ENCODE results near the gene ABCB9.

The ABCB9 gene

DNA sequence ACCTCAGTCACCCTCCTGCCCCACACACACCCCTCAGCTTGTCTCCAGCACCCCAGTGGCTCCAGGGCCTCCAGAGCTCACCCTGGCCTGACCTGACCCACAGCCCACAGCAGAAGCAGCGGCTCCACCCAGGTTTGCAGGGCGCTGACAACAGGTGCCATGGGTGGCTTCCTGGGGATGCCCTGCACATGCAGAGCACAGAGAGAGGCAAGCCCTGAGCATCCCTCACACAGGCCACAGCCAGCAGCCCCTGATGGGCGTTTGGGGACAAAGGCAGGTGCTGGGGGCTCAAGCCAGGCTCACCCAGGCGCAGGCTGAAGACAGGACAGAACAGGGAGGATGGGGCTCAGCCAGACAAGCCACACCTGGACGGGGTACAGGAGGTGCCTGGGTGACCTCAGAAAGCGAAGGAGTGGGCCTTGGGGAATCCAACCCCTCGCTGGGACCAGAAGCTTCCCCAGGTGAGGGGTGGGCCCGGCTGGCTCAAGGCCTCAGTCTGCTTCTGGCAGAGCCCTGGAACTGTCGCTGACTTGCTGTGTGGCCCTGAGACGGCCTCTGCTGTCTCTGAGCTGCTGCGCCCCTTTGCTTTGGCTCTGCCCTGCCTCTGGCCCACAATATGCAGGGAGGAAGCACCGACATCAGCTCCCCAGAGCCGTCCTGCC is 24.8 kb upstream of the ABCB9 start:
- H3K4me3 ChIP-seq (ENCODE audit: low read depth, low read length) = no peak overlapping the region
- CTCF ChIA-PET = interaction anchor here (1.1 to 6.0 kb wide), 2 partner anchors 241 to 246 kb away, joined by 3 to 27 read pairs; no protein-coding TSS in a partner anchor
- no peak for DNase-seq (ENCODE audit: low read depth, low spot score)
- POLR2A ChIA-PET = no interaction called here
- TF ChIP-seq, protein P1, sequence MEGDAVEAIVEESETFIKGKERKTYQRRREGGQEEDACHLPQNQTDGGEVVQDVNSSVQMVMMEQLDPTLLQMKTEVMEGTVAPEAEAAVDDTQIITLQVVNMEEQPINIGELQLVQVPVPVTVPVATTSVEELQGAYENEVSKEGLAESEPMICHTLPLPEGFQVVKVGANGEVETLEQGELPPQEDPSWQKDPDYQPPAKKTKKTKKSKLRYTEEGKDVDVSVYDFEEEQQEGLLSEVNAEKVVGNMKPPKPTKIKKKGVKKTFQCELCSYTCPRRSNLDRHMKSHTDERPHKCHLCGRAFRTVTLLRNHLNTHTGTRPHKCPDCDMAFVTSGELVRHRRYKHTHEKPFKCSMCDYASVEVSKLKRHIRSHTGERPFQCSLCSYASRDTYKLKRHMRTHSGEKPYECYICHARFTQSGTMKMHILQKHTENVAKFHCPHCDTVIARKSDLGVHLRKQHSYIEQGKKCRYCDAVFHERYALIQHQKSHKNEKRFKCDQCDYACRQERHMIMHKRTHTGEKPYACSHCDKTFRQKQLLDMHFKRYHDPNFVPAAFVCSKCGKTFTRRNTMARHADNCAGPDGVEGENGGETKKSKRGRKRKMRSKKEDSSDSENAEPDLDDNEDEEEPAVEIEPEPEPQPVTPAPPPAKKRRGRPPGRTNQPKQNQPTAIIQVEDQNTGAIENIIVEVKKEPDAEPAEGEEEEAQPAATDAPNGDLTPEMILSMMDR (IDR thresholded peaks at IDR 0.05; ENCODE audit: insufficient read depth, low read length, missing control alignments) = no peak

DNA sequence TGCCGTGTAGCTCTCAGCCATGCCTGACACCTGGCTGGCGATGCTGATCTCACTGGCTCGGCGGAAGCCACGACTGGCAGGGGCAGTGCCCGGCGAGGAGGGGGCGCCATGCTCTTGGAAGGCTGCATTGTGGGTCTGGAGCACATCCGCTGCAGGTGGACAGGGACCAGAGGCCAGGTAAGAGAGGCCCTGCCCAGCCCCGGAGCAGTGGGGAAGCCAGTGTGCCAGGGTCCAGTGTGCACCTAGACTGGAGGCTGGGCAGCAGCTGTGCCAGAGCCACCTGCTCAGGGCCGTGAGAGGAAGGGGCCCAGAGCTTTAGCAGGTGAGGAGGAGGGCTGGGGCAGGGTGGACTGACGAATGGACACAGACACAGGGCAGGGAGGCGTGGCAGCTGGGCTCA is 24.3 kb upstream of the ABCB9 start:
- DNase-seq (ENCODE audit: low read depth, low spot score) = no peak
- TF ChIP-seq, protein P1 (IDR thresholded peaks at IDR 0.05; ENCODE audit: insufficient read depth, low read length, missing control alignments) = no peak
- CTCF ChIA-PET = interaction anchor here (1.1 to 6.0 kb wide), 3 partner anchors 9 to 247 kb away, joined by 3 to 27 read pairs (median 3); no protein-coding TSS in a partner anchor
- no peak overlapping the region for H3K4me3 ChIP-seq (ENCODE audit: low read depth, low read length)
- POLR2A ChIA-PET = interaction anchor here (0.9 to 1.5 kb wide), 2 partner anchors 11 to 242 kb away, joined by 5 read pairs; partner anchors contain the start of genes ARL6IP4, MPHOSPH9 and MTRFR

DNA sequence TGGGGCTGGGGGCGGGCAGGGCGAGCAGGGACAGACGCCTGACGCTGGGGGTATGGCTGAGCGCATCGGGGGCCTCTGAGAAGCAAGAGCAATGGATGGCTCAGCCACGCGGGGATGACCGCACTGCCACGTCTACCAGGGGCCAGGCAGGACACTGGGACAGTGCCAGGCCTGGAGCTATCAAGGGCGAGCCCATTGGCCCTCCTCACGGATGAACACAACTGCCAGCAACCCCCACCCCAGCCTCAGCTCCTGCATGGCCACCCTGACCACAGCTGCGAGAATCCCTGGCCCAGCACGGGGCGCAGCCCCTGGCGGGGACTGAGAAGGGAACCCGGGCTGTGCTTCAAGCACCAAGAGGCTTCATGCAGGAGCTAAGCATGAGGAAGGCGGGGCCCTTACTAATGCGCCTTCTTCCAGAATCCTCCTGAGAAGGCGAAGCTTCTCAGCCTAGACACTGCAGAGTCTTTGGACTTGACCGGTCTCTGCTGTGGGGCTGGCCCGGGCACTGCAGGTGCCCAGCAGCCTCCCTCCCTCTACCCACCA is 23.7 kb upstream of the ABCB9 start:
- CTCF ChIA-PET = interaction anchor here (1.2 to 6.0 kb wide), 2 partner anchors 8 to 247 kb away, joined by 3 to 27 read pairs; no protein-coding TSS in a partner anchor
- DNase-seq (ENCODE audit: low read depth, low spot score) = no peak
- POLR2A ChIA-PET = interaction anchor here (0.9 to 1.5 kb wide), 2 partner anchors 10 to 243 kb away, joined by 5 read pairs; partner anchors contain the start of genes ARL6IP4, MPHOSPH9 and MTRFR
- no peak overlapping the region for H3K4me3 ChIP-seq (ENCODE audit: low read depth, low read length)
- TF ChIP-seq, protein P1 (IDR thresholded peaks at IDR 0.05; ENCODE audit: insufficient read depth, low read length, missing control alignments) = no peak

DNA sequence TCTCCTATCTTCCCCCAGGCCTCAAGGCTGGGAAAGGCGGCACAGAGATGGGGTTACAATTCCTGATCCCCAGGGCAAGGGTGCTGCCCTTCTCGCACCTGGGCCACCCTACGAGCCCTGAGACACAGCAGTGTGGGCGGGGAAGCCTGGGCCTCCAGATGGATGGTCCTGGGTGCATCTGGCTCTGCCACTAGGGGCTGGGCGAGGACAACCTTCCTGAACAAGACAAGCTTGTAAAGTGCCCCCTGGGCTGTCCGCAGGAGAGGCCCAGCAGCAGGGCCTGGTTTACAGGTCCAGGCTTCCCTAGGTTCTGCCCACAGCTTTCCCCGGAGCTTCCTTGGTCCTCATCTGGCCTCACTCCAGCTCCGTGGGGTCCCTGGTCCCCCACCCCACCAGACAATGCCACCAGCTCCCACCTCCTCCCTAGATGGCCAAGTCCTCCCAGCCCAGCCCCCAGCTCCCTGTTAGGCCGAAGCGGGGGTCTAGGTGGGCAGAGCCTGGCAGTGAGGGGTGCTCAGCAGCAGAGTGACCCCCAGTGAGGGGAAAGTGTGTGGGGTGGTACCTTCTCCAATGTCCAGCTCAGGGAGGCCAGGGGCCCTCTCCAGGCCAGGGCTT is 23.1 kb upstream of the ABCB9 start:
- no peak overlapping the region for H3K4me3 ChIP-seq (ENCODE audit: low read depth, low read length)
- ChIA-PET CTCF (interaction anchor here (1.2 to 6.0 kb wide), 2 partner anchors 8 to 248 kb away, joined by 3 to 27 read pairs; no protein-coding TSS in a partner anchor), POLR2A (interaction anchor here (0.9 to 1.5 kb wide), 2 partner anchors 9 to 243 kb away, joined by 5 read pairs; partner anchors contain the start of genes ARL6IP4, MPHOSPH9 and MTRFR)
- no peak for DNase-seq (ENCODE audit: low read depth, low spot score)
- TF ChIP-seq, protein P1 (IDR thresholded peaks at IDR 0.05; ENCODE audit: insufficient read depth, low read length, missing control alignments) = no peak

DNA sequence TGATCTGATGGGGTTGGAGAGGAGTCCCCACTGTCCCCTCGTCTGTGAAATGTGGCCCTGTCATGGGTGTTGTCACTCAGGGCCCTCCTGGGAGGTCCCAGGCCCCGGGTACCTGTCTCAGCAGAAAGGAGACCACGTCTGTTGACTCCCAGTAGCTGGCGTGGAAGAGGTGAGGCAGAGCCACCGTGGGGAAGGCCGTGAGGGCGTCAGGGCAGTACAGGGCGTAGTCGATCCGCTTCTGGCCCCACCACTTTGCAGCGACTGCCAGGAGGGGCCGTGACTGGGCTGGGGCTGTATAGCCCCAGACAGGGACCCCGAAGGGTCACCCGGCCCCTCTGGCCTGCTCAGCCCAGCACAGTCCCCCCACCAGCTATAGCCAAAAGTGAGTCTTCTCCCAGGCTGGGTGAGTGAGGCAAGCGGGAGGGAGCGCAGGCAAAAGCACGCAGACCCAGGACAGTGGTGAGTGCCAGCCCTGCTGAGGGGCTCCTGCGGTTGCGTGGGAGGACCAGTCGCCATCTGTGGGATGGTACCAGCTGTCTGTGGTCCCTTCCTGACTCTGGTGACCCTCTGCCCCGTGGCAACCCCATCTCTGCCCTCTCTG is 22.4 kb upstream of the ABCB9 start:
- no peak overlapping the region for H3K4me3 ChIP-seq (ENCODE audit: low read depth, low read length)
- DNase-seq (ENCODE audit: low read depth, low spot score) = no peak
- TF ChIP-seq, protein P1 (IDR thresholded peaks at IDR 0.05; ENCODE audit: insufficient read depth, low read length, missing control alignments) = no peak
- ChIA-PET CTCF (interaction anchor here (6.0 kb wide), 1 partner anchor 249 kb away, joined by 27 read pairs; no protein-coding TSS in a partner anchor), POLR2A (interaction anchor here (1.5 kb wide), 1 partner anchor 9 kb away, joined by 5 read pairs; the partner anchor contains the start of gene ARL6IP4)

All from AG04449 (cell line).